ENCODE results near the gene HPSE2. TPM values are rescaled to one million over a fixed set of nuclear protein-coding genes. Genes with fewer than 3 reads are reported as not detected.

Gene HPSE2
- total RNA-seq, 1 experiment from 2014 or later = 0.20 TPM

- no peak overlapping the region for H4K8ac ChIP-seq (replicated peaks; ENCODE audit: insufficient read length, low read depth, low read length)
- no peaks in the 10 kb centered on the region for H3K9me3 ChIP-seq (ENCODE audit: control insufficient read depth, low read depth, low read length)
- H3K9me3 Mint-ChIP-seq = no peaks in the 10 kb centered on the region; a peak in 1 of 5 replicates
- H3K23ac ChIP-seq (ENCODE audit: insufficient read length, low read depth, low read length) = no peak overlapping the region
- no peaks in the 10 kb centered on the region; the same call in 1 of the 2 replicates for H3K27me3 Mint-ChIP-seq (ENCODE audit: low read depth)
- no peak overlapping the region for H2BK12ac ChIP-seq (ENCODE audit: insufficient read length, low read depth, low read length)
- no peak overlapping the region for H3K4ac ChIP-seq (ENCODE audit: low read depth, low read length)
- TF ChIP-seq, protein P1, sequence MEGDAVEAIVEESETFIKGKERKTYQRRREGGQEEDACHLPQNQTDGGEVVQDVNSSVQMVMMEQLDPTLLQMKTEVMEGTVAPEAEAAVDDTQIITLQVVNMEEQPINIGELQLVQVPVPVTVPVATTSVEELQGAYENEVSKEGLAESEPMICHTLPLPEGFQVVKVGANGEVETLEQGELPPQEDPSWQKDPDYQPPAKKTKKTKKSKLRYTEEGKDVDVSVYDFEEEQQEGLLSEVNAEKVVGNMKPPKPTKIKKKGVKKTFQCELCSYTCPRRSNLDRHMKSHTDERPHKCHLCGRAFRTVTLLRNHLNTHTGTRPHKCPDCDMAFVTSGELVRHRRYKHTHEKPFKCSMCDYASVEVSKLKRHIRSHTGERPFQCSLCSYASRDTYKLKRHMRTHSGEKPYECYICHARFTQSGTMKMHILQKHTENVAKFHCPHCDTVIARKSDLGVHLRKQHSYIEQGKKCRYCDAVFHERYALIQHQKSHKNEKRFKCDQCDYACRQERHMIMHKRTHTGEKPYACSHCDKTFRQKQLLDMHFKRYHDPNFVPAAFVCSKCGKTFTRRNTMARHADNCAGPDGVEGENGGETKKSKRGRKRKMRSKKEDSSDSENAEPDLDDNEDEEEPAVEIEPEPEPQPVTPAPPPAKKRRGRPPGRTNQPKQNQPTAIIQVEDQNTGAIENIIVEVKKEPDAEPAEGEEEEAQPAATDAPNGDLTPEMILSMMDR (conservative IDR thresholded peaks at IDR 0.05) = peak; percentile 85
- no peaks in the 10 kb centered on the region for H4K20me1 ChIP-seq (ENCODE audit: control insufficient read depth, insufficient read depth, insufficient read length)
- H3K56ac ChIP-seq (ENCODE audit: insufficient read length, low read depth, low read length) = no peak overlapping the region
- H3K23me2 ChIP-seq (ENCODE audit: insufficient read length, low read depth, low read length, poor library complexity, severe bottlenecking) = no peaks in the 10 kb centered on the region
- H3K36me3 Mint-ChIP-seq (ENCODE audit: insufficient read depth in 1 of 3, low read depth in 3 of 3) = no peaks in the 10 kb centered on the region; a peak in 1 of 7 replicates
- no peak overlapping the region for H2BK120ac ChIP-seq (ENCODE audit: low read depth, low read length, poor library complexity, severe bottlenecking)
- H4K91ac ChIP-seq (ENCODE audit: insufficient read length, low read depth, low read length) = no peak overlapping the region
- no CpG with 5 or more reads among the region's 6 CpGs for WGBS (ENCODE audit: extremely low coverage, insufficient read length, low lambda C conversion rate)
- no peak for DNase-seq
- no peaks in the 10 kb centered on the region for H3K27me3 ChIP-seq (ENCODE audit: insufficient read depth, low read length)
- no peak overlapping the region for H3K14ac ChIP-seq (ENCODE audit: insufficient read depth, low read length)
- no peak overlapping the region for H2BK20ac ChIP-seq (ENCODE audit: low read depth, low read length, poor library complexity, severe bottlenecking)
- no peak overlapping the region for H3K18ac ChIP-seq (ENCODE audit: insufficient read length, low read depth, low read length)
- H2AFZ ChIP-seq (ENCODE audit: low read length) = no peak overlapping the region
- no peak overlapping the region for H3K4me2 ChIP-seq (ENCODE audit: insufficient read depth, insufficient read length, low read length)
- H3T11ph ChIP-seq (ENCODE audit: low read length) = no peak overlapping the region
- no peak overlapping the region for H2BK5ac ChIP-seq (ENCODE audit: insufficient read length, low read length)
- peaks cover 4 to 5% of the 10 kb centered on the region in 2 experiments; a peak in 3 of 4 replicates for H3K4me1 Mint-ChIP-seq
- H3K4me3 Mint-ChIP-seq = no peak overlapping the region
- H2BK15ac ChIP-seq (ENCODE audit: low read depth, low read length) = no peak overlapping the region
- H4K5ac ChIP-seq (ENCODE audit: insufficient read length, low read depth, low read length) = no peak overlapping the region
- no peak overlapping the region for H3K27ac ChIP-seq (ENCODE audit: insufficient read length, low read depth, low read length)
- H3K79me2 ChIP-seq (ENCODE audit: insufficient read depth, low read length) = no peaks in the 10 kb centered on the region
- H3K79me1 ChIP-seq (ENCODE audit: insufficient read depth, low read depth, low read length, poor library complexity, severe bottlenecking) = no peaks in the 10 kb centered on the region
- H3K27ac Mint-ChIP-seq = no peak overlapping the region
- H3K4me1 ChIP-seq (ENCODE audit: insufficient read depth, low read length) = peaks cover 5% of the 10 kb centered on the region; the same call in 1 of the 2 replicates
- H3K9ac ChIP-seq (ENCODE audit: extremely low read depth, insufficient read length, low read length) = no peak overlapping the region
- no peak overlapping the region for H2AK5ac ChIP-seq (ENCODE audit: insufficient read length, low read length)
Measured at GRCh38 chr10:99276848-99277486, 41.3 kb upstream of the HPSE2 start.
